Measurements from ENCODE around the gene DNAAF1. TPM values are rescaled to one million over a fixed set of nuclear protein-coding genes. Genes with fewer than 3 reads are reported as not detected.

DNAAF1 gene
- total RNA-seq, 4 donors from 2014 or later, result not detected

DNA sequence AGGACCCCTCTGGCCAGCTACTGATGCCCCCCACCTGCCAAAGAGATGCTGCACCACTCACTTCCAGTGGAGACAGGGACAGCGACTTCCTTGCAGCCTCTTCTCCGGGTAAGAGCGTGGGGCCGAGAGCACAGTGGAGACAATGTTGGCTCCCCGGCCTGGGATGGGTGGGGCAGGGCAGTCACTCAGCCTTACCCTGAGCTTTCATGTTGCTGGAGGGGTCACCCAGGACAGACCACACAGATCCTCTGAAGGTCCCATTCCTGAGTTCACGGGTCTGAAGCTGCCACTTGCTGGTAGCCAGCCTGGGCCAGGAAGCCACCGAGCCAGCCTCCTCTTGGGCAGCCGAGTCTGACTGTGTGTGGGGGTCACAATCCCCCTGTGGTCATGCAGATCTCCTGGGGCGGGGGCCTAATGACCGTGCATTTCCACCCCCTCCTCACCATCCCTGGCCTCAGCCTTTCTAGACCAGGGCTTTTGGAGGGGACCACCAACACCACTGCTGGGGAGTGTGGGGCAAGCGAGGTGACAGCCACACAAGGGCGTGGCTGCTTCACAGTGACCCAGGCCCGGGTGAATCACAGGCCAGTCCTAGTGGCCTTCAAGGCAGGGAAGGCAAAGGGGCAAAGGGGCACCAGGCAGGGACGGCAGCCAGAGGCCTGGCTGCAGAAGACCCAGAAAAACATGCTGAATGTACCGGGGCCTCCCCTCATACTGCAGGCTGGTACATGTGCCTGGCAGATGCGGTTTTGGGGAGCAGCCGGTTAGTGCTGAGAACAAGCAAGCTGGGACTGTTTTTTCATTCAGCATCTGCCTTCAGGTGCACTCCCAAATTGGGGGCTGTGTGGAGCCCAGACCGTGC is 31.3 kb downstream of the DNAAF1 start:
- no peak overlapping the region for H3K4me3 ChIP-seq
- H3K4me1 ChIP-seq, result peaks cover 0 to 22% (median 4%) of the 10 kb centered on the region in 4 donors
- no peak for TF ChIP-seq POLR2A (IDR thresholded peaks at IDR 0.05)
- TF ChIP-seq, protein P1, sequence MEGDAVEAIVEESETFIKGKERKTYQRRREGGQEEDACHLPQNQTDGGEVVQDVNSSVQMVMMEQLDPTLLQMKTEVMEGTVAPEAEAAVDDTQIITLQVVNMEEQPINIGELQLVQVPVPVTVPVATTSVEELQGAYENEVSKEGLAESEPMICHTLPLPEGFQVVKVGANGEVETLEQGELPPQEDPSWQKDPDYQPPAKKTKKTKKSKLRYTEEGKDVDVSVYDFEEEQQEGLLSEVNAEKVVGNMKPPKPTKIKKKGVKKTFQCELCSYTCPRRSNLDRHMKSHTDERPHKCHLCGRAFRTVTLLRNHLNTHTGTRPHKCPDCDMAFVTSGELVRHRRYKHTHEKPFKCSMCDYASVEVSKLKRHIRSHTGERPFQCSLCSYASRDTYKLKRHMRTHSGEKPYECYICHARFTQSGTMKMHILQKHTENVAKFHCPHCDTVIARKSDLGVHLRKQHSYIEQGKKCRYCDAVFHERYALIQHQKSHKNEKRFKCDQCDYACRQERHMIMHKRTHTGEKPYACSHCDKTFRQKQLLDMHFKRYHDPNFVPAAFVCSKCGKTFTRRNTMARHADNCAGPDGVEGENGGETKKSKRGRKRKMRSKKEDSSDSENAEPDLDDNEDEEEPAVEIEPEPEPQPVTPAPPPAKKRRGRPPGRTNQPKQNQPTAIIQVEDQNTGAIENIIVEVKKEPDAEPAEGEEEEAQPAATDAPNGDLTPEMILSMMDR (IDR thresholded peaks at IDR 0.05), result no peak
- no peaks in the 10 kb centered on the region for H3K9me3 ChIP-seq
- no peaks in the 10 kb centered on the region for H3K27me3 ChIP-seq
- DNase-seq, result no peak
- peak overlapping the region; percentile 5 to 72 (median 50) for H3K27ac ChIP-seq
- peaks cover 0 to 32% (median 0%) of the 10 kb centered on the region in 3 donors for H3K36me3 ChIP-seq

DNA sequence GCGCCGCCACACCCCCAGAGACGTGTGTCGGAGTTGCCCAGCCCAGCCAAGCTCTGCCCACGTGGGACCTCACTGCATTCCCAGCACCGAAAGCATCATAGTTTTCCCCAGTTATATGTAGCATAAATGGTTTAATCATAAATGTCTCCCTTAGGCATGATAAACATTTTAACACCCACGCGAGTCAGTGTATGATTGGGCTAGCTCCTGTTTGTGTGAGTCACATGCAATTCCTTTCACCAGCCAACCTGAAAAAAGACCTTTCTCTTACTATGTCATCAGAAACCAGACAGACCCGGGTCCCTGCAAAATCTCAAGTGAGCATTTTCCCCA is 32.6 kb downstream of the DNAAF1 start:
- DNase-seq, result no peak
- Histone ChIP-seq H3K4me1 (peaks cover 0 to 22% (median 4%) of the 10 kb centered on the region in 4 donors), H3K4me3 (no peak overlapping the region), H3K27me3 (no peaks in the 10 kb centered on the region), H3K36me3 (peaks cover 0 to 44% (median 0%) of the 10 kb centered on the region in 3 donors), H3K27ac (peak overlapping the region; percentile 42 to 72 (median 56)), H3K9me3 (no peaks in the 10 kb centered on the region)
- TF ChIP-seq, protein P1 (IDR thresholded peaks at IDR 0.05), result no peak
- TF ChIP-seq POLR2A (IDR thresholded peaks at IDR 0.05), result no peak

DNA sequence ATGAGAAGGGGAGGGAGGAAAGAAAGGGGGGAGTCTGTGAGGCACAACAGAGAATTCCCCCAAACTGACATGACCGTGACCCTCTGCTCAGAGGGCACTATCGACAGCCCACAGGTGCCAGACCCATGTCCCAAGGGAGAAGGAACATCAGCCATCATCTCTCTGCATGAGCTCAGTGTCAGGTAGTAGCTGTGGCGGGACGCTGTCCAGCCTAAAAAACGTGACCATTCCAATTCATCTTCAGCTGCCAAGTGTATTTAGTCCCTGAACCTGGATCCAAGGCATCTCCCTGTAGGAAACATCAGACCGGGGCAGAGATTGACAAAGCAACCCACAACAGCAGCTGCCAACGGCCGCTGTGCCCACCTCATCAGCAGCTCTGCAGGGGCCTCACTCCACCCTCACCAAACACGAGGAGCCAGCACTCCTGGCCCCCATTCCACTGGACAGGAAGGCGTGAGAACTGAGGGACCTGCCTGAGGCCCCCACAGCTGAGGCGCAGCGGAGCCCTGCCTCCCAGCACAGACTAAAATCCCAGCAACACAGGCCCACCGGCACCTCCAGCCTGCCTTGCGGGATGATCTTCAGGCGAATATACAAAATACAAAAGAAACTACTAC is 33.1 kb downstream of the DNAAF1 start:
- H3K36me3 ChIP-seq, result peaks cover 0 to 50% (median 0%) of the 10 kb centered on the region in 3 donors
- no peak for TF ChIP-seq POLR2A (IDR thresholded peaks at IDR 0.05)
- TF ChIP-seq, protein P1 (IDR thresholded peaks at IDR 0.05), result no peak
- H3K27me3 ChIP-seq, result no peaks in the 10 kb centered on the region

DNA sequence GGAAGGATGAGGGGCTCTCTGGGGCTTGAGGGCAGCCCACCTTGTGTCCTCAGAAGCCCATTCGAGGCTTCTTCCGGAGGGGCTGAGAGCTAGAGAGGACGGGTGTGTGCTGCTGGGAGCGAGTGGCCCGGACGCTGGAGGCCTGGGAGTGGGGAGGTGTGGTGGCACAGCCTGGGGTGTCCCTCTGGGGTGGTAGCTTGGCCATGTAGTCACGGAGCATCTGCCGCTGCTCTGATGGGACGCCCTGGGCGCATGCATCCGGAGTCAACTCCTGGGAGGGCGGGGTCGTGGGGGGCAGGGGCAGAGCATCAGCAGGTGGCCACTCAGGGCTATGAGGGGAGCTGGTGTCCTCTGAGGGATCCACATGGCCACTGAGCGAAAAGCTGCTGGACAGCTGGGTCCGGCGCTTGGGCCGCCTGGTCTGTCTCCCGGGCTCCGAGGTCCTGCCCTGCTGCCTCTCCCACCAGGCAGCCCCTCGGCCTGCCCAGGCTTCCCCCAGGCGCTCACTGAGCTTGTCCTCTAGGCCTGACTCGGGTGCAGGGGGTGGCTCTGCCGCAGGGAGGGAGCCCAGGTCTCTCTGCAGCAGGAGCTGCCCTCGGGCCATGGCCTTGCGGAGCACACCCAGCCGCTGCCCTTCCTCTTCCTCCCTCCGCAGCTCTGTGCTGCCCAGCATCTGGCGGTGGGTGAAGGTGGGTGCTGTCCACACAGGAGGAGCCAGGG is 33.9 kb downstream of the DNAAF1 start:
- Histone ChIP-seq H3K27ac (no peak overlapping the region), H3K9me3 (no peaks in the 10 kb centered on the region), H3K4me1 (peaks cover 0 to 22% (median 4%) of the 10 kb centered on the region in 4 donors), H3K36me3 (peaks cover 0 to 54% (median 0%) of the 10 kb centered on the region in 3 donors), H3K27me3 (no peaks in the 10 kb centered on the region), H3K4me3 (no peak overlapping the region)
- no peak for DNase-seq
- no peak for TF ChIP-seq POLR2A (IDR thresholded peaks at IDR 0.05)
- TF ChIP-seq, protein P1 (IDR thresholded peaks at IDR 0.05), result no peak

More for the DNA sequence above, 33.1 kb downstream of the DNAAF1 start:
- peak overlapping the region in 1 of 4 donors; percentile 72 for H3K27ac ChIP-seq
- no peak overlapping the region for H3K4me3 ChIP-seq
- DNase-seq, result no peak
- H3K4me1 ChIP-seq, result peaks cover 0 to 22% (median 4%) of the 10 kb centered on the region in 4 donors
- H3K9me3 ChIP-seq, result no peaks in the 10 kb centered on the region

DNA sequence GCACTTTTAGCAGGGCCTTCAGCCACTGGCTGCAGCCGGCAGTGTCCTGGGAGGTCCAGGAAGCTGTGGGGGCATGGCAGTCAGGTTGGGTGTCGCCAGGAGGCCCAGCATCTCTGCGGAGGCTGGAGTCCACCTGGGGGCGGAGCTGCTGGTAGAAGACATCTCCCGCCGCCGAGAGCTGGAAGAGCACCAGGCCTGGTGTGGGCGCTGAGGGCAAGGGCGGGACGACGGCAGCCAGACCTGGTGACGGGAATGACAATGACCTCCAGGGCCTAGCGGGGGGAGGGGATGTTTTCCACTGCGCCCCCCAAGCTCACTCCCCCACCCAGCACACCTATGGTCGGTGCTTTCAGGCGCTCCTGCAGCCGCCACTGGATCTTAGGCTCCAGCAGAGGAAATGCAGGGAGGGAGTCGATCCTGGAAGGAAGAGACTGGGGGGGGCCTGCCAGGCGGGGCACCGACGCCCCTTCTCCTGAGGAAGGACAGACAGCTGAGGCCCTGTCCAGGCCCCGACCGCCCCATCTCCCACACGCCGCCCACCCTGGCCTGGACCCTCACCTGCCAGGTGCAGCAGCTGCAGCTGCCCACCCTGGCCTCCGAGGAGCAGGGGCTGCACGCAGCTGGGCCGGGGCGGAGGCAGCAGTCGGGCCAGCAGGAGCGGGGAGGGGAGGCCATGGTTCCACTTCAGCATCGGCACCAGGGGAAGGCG is 34.7 kb downstream of the DNAAF1 start:
- Histone ChIP-seq H3K4me3 (no peak overlapping the region), H3K27me3 (no peaks in the 10 kb centered on the region), H3K36me3 (peaks cover 0 to 60% (median 0%) of the 10 kb centered on the region in 3 donors), H3K4me1 (peaks cover 0 to 26% (median 4%) of the 10 kb centered on the region in 4 donors), H3K27ac (no peak overlapping the region), H3K9me3 (no peaks in the 10 kb centered on the region)
- DNase-seq, result no peak
- TF ChIP-seq, protein P1 (IDR thresholded peaks at IDR 0.05), result no peak
- no peak for TF ChIP-seq POLR2A (IDR thresholded peaks at IDR 0.05)
